Adrenal gland (tissue), 12 donors: Measurements from ENCODE around the gene KRT76. TPM values are rescaled to one million over a fixed set of nuclear protein-coding genes. Genes with fewer than 3 reads are reported as not detected.

Source experiments
- DNase-seq, 7 donors: peaks; one replicate each; pipeline ENCODE4 v3.0.0-alpha.2; 2019 to 2020
- H3K27ac ChIP-seq, 5 donors: fragments of 200-600 bp; sonication (generic) in 4 of 5; 1 replicate in 3 of 5; 2 replicates in 2 of 5; pipeline versions ENCODE4 v1.5.1 to v1.8.0; 2016 to 2020; ENCODE audit warnings: mild to moderate bottlenecking in 1 of 5
- H3K27me3 ChIP-seq: fragments of 200-600 bp; 2 replicates; pipeline ENCODE4 v1.8.0; 2021
- H3K36me3 ChIP-seq, 2 donors: fragments of 200-600 bp; replicated peaks in 1 of 2; 1 replicate in 1 of 2; 2 replicates in 1 of 2; pipeline versions ENCODE4 v1.5.1 to v1.8.0; 2018 to 2022
- H3K4me1 ChIP-seq, 2 donors: fragments of 200-600 bp; replicated peaks in 1 of 2; 1 replicate in 1 of 2; 2 replicates in 1 of 2; pipeline versions ENCODE4 v1.5.1 to v1.8.0; 2018 to 2021
- H3K4me3 ChIP-seq, 4 donors: fragments of 200-600 bp; sonication (generic) in 3 of 4; one replicate each; pipeline ENCODE4 v1.5.1; 2016 to 2018
- H3K9me3 ChIP-seq, 3 donors: fragments of 200-600 bp; sonication (generic) in 1 of 3; replicated peaks in 1 of 3; 1 replicate in 2 of 3; 2 replicates in 1 of 3; pipeline versions ENCODE4 v1.5.1 to v1.8.0; 2016 to 2021
- CTCF ChIP-seq, 6 experiments: fragments of 450-650 bp in 4 of 6; fragments of 200-600 bp in 2 of 6; sonication (generic) in 1 of 6; IDR thresholded peaks; 1 replicate in 5 of 6; 2 replicates in 1 of 6; pipeline versions ENCODE4 v1.5.1 to v1.8.0; 2016 to 2021; ENCODE audit warnings: antibody characterized with exemption in 6 of 6, mild to moderate bottlenecking in 2 of 6, moderate library complexity in 1 of 6
- POLR2A ChIP-seq, 2 donors: fragments of 450-650 bp; IDR thresholded peaks; one replicate each; pipeline ENCODE4 v1.6.1; 2017; ENCODE audit warnings: antibody characterized with exemption in 2 of 2, mild to moderate bottlenecking in 2 of 2, moderate library complexity in 1 of 2
- WGBS, 4 donors: extraction: QIAGEN DNeasy Blood & Tissue Kit in 2 of 4; methylation state at CpG; one replicate each; pipeline versions ENCODE4 v1.1.5 to v1.1.7; 2013 to 2017; 5-methylcytosine and 5-hydroxymethylcytosine counted together
- intact Hi-C, 2 donors: fragments of 100-400 bp; cut with DNase I; formaldehyde crosslinking; loops; one replicate each; pipeline versions ENCODE4 v1.14.1 to v1.15.0; 2022 to 2023
- polyA plus RNA-seq, 3 donors: library from polyadenylated mRNA; stranded (reverse); fragments of 200-250 nt in 2 of 3; fragments of 350-450 nt in 1 of 3; fragmentation: Illumina TruSeq in 1 of 3; extraction: RNeasy Lipid Tissue Mini Kit (QIAGEN cat#74804) in 1 of 3; gene quantifications; one replicate each; pipeline ENCODE4 v1.2.3, GENCODE V29; 2013 to 2014
- total RNA-seq, 9 donors: library from RNA; depleted of rRNA in 4 of 9; stranded (reverse); fragments of >200 nt in 4 of 9; fragments of 120-200 nt in 1 of 9; fragmentation: NEBNext Ultra II Directional in 1 of 9; extraction: Animal tissue kit (Norgen Biotek cat#: 25700) in 1 of 9; gene quantifications; one replicate each; pipeline versions ENCODE4 v1.1.0 to v1.2.4, GENCODE V29; 2013 to 2023
- donor health status: healthy with polysubstance abuse.
- donor health status: Bipolar disorder and iron deficiency.
- donor health status: DM: yes; HTN: yes; CAD: no.
- donor health status: DM: no; HTN: no; CAD: no.
- donor health status: DM: no; HTN: no; CAD: no.
- donor health status: DM: yes; HTN: yes; CAD: no.

KRT76 gene
- total and polyA plus RNA-seq, 12 donors: not detected

- H3K4me3 ChIP-seq: no peak overlapping the region
- intact Hi-C loops: no loop called here
- no peaks in the 10 kb centered on the region for H3K36me3 ChIP-seq
- no peak for DNase-seq
- no peak overlapping the region for H3K27ac ChIP-seq
- H3K27me3 ChIP-seq: peaks cover 16% of the 10 kb centered on the region
- TF ChIP-seq POLR2A (IDR thresholded peaks at IDR 0.05): no peak
- TF ChIP-seq CTCF (IDR thresholded peaks at IDR 0.05): no peak
- no peaks in the 10 kb centered on the region for H3K4me1 ChIP-seq
- no peaks in the 10 kb centered on the region for H3K9me3 ChIP-seq
- 76 to 83% (median 78%) methylated on average over 6 of the region's 6 CpGs for WGBS, 4 donors
These were observed 11.2 kb upstream of the KRT76 start for GRCh38 chr12:52788192-52788875.

- peaks cover 14% of the 10 kb centered on the region for H3K27me3 ChIP-seq
- WGBS, 4 donors: 56 to 77% (median 74%) methylated on average over 6 of the region's 6 CpGs
- no peak for DNase-seq
- no peak overlapping the region for H3K4me3 ChIP-seq
- no peaks in the 10 kb centered on the region for H3K36me3 ChIP-seq
- TF ChIP-seq CTCF (IDR thresholded peaks at IDR 0.05) (no peak), POLR2A (IDR thresholded peaks at IDR 0.05) (no peak)
- no peak overlapping the region for H3K27ac ChIP-seq
- intact Hi-C loops: no loop called here
- H3K9me3 ChIP-seq: no peaks in the 10 kb centered on the region
- H3K4me1 ChIP-seq: no peaks in the 10 kb centered on the region
These were observed 10.4 kb upstream of the KRT76 start for GRCh38 chr12:52787324-52788191.

- 72 to 85% (median 75%) methylated on average over 3 of the region's 3 CpGs for WGBS, 4 donors
- no peaks in the 10 kb centered on the region for H3K36me3 ChIP-seq
- TF ChIP-seq POLR2A (IDR thresholded peaks at IDR 0.05) (no peak), CTCF (IDR thresholded peaks at IDR 0.05) (no peak)
- DNase-seq: no peak
- intact Hi-C loops: no loop called here
- no peaks in the 10 kb centered on the region for H3K4me1 ChIP-seq
- peaks cover 11% of the 10 kb centered on the region for H3K27me3 ChIP-seq
- H3K9me3 ChIP-seq: no peaks in the 10 kb centered on the region
- H3K4me3 ChIP-seq: no peak overlapping the region
- no peak overlapping the region for H3K27ac ChIP-seq
These were observed 7.8 kb upstream of the KRT76 start for GRCh38 chr12:52784909-52785308.

- Histone ChIP-seq H3K4me1 (no peaks in the 10 kb centered on the region), H3K4me3 (no peak overlapping the region), H3K36me3 (no peaks in the 10 kb centered on the region), H3K9me3 (no peaks in the 10 kb centered on the region), H3K27ac (no peak overlapping the region), H3K27me3 (peaks cover 5% of the 10 kb centered on the region)
- no peak for TF ChIP-seq CTCF (IDR thresholded peaks at IDR 0.05)
- TF ChIP-seq POLR2A (IDR thresholded peaks at IDR 0.05): no peak
- 59 to 82% (median 76%) methylated on average over 6 to 7 of the region's 7 CpGs for WGBS, 4 donors
- DNase-seq: no peak
- intact Hi-C loops: no loop called here
These were observed 6.6 kb upstream of the KRT76 start for GRCh38 chr12:52783563-52784316.
